Upper lobe of left lung (tissue), 6 donors: ENCODE measurements around the gene KRTAP5-3. TPM values are rescaled to one million over a fixed set of nuclear protein-coding genes. Genes with fewer than 3 reads are reported as not detected.

Experiments
- ATAC-seq, 2 donors: fragments of 200-7000 bp; cut with Tn5 transposase; one replicate each; pipeline ENCODE4 v1.9.1; 2022; ENCODE audit warnings: mild to moderate bottlenecking in 2 of 2, moderate library complexity in 2 of 2; ENCODE audit not compliant: low FRiP score in 2 of 2
- DNase-seq, 2 donors: peaks; one replicate each; pipeline ENCODE4 v3.0.0-alpha.2; 2019 to 2020
- H3K27ac ChIP-seq, 4 donors: fragments of 200-600 bp; sonication (generic); one replicate each; pipeline ENCODE4 v1.5.1; 2016 to 2019
- H3K27me3 ChIP-seq, 4 donors: fragments of 200-600 bp; sonication (generic); one replicate each; pipeline ENCODE4 v1.5.1; 2017 to 2019
- H3K36me3 ChIP-seq, 4 donors: fragments of 200-600 bp; sonication (generic); one replicate each; pipeline ENCODE4 v1.5.1; 2016 to 2019
- H3K4me1 ChIP-seq, 4 donors: fragments of 200-600 bp; sonication (generic); one replicate each; pipeline ENCODE4 v1.5.1; 2018 to 2019
- H3K4me3 ChIP-seq, 4 donors: fragments of 200-600 bp; sonication (generic); one replicate each; pipeline ENCODE4 v1.5.1; 2017 to 2019; ENCODE audit warnings: mild to moderate bottlenecking in 2 of 4, moderate library complexity in 1 of 4
- H3K9me3 ChIP-seq, 4 donors: fragments of 200-600 bp; sonication (generic); one replicate each; pipeline ENCODE4 v1.5.1; 2018 to 2019
- CTCF ChIP-seq, 6 experiments: fragments of 450-650 bp in 4 of 6; fragments of 200-600 bp in 2 of 6; sonication (generic) in 2 of 6; IDR thresholded peaks; one replicate each; pipeline ENCODE4 v1.5.1; 2016 to 2019; ENCODE audit warnings: antibody characterized with exemption in 6 of 6
- EP300 ChIP-seq, 4 donors: sonication (generic); formaldehyde crosslinking; IDR thresholded peaks; one replicate each; pipeline ENCODE4 v1.5.1; 2017; ENCODE audit warnings: antibody characterized with exemption in 4 of 4, control low read depth in 2 of 4
- POLR2A ChIP-seq, 4 donors: fragments of 450-650 bp; IDR thresholded peaks; one replicate each; pipeline ENCODE4 v1.5.1; 2016 to 2017; ENCODE audit warnings: antibody characterized with exemption in 4 of 4, mild to moderate bottlenecking in 2 of 4
- POLR2AphosphoS5 ChIP-seq, 2 donors: sonication (generic); formaldehyde crosslinking; IDR thresholded peaks; one replicate each; pipeline ENCODE4 v1.5.1; 2017; ENCODE audit warnings: antibody characterized with exemption in 2 of 2
- WGBS, 2 donors: methylation state at CpG; one replicate each; pipeline ENCODE4 v1.1.5; 2017 to 2018; 5-methylcytosine and 5-hydroxymethylcytosine counted together
- total RNA-seq, 6 donors: library from RNA; depleted of rRNA in 4 of 6; stranded (reverse); fragments of >200 nt in 4 of 6; gene quantifications; one replicate each; pipeline versions ENCODE4 v1.1.0 to v1.2.1, GENCODE V29; 2016 to 2021
- donor health status: DM: no; HTN: no; CAD: no; lungs with moderate emphysema.
- donor health status: DM: no; HTN: yes; CAD: no; lungs with severe emphysema.

Gene KRTAP5-3
- total RNA-seq, 6 donors from 2014 or later, result not detected

DNA sequence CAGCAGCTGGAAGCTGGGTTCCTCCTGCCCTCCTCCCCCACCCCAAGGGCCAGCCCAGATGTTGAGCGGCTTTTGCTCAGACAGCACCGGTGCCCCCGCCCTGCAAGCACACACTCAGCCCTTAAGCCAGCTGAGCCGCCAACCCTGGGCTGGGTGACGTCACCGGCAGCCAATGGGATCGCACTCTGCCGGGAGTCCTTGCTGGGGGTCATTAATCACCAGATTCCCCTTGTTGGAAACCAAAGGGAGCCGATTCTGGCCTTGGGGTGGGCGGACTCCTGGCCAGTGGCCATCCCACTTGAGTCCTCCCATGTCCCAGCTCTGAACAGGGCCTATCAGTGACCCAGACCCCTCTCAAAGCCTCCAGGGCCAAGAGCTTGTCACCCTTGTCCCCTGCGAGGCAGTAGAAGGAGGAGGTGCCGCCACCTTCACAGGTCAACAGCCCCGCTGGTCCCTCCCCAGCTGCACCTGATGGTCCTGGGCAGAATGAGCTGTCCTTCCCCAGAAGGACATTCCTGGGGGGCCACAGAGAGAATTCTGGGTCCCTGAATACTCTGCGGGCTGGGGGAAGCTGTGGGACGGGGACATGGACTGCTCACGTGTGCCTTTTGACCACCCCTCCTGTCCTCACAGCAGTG lies 43.6 kb downstream of the KRTAP5-3 start:
- ATAC-seq (peak in 1 of 2 donors; percentile 78), DNase-seq (peak in 1 of 2 donors; percentile 87)
- peaks cover 0 to 50% (median 12%) of the 10 kb centered on the region in 4 donors for H3K36me3 ChIP-seq
- peaks cover 5 to 21% (median 9%) of the 10 kb centered on the region in 4 donors for H3K4me1 ChIP-seq
- no peaks in the 10 kb centered on the region for H3K27me3 ChIP-seq
- no peak overlapping the region for H3K4me3 ChIP-seq
- TF ChIP-seq EP300 (IDR thresholded peaks at IDR 0.05), result no peak
- TF ChIP-seq POLR2A (IDR thresholded peaks at IDR 0.05), result no peak
- no peak for TF ChIP-seq POLR2AphosphoS5 (IDR thresholded peaks at IDR 0.05)
- no peak for TF ChIP-seq CTCF (IDR thresholded peaks at IDR 0.05)
- no peak overlapping the region for H3K27ac ChIP-seq
- WGBS, 2 donors, result 56 to 100% methylated on average over 1 to 16 of the region's 16 CpGs
- H3K9me3 ChIP-seq, result no peaks in the 10 kb centered on the region

DNA sequence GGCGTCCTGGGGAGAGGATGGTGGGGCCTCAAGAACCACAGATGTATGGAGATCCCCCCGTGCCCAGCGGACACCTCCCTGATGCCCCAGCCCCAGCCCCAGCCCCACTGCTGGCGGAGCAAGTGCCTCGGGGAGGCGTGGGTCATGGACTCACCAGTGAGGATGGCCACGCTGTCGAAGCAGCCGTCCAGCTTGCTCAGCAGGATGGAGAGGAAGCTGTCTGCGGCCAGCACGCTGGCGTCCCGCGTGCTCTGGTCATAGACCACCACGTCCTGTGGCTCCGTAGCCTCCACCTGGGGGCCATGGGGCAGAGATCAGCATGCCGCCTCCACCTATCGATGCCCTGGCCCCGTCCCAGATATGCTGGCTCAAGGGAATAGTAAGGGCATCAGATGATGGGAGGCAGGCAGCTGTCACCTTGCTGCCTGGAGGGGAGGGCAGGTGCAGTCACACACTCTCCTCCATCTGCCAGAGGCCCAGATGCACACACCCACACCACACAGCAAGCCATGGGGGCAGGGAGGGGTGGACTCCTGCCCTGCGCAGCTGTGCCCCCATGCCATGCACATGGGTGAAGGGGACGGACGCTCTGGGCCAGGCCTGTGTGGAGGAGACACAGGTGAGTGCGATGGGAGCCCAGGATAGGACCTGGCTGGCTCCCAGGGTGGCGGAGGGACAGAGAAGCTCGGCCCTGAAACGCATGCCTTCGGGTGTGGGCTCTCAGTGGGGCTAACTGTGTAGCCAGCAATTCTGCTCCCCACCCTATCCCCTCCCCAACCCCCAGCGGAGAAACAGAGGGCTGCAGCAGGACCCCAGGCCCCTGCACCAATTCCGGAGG lies 44.3 kb downstream of the KRTAP5-3 start:
- Histone ChIP-seq H3K27ac (no peak overlapping the region), H3K9me3 (no peaks in the 10 kb centered on the region), H3K27me3 (no peaks in the 10 kb centered on the region), H3K36me3 (peaks cover 0 to 50% (median 12%) of the 10 kb centered on the region in 4 donors), H3K4me1 (peaks cover 9 to 22% (median 16%) of the 10 kb centered on the region in 4 donors), H3K4me3 (no peak overlapping the region)
- ATAC-seq (no peak), DNase-seq (peak in 1 of 2 donors; percentile 67)
- WGBS, 2 donors, result 81 to 90% methylated on average over 11 to 28 of the region's 29 CpGs
- TF ChIP-seq EP300 (IDR thresholded peaks at IDR 0.05) (no peak), CTCF (IDR thresholded peaks at IDR 0.05) (no peak), POLR2AphosphoS5 (IDR thresholded peaks at IDR 0.05) (no peak), POLR2A (IDR thresholded peaks at IDR 0.05) (no peak)

GRCh38 chr11:1563149-1563638 lies 45.1 kb downstream of the KRTAP5-3 start:
- Histone ChIP-seq H3K36me3 (peaks cover 0 to 50% (median 12%) of the 10 kb centered on the region in 4 donors), H3K9me3 (no peaks in the 10 kb centered on the region), H3K27ac (no peak overlapping the region), H3K27me3 (no peaks in the 10 kb centered on the region), H3K4me3 (no peak overlapping the region), H3K4me1 (peaks cover 16 to 26% (median 21%) of the 10 kb centered on the region in 4 donors)
- DNase-seq, result peak in 1 of 2 donors; percentile 49
- 82 to 83% methylated on average over 4 to 12 of the region's 12 CpGs for WGBS, 2 donors
- TF ChIP-seq POLR2AphosphoS5 (IDR thresholded peaks at IDR 0.05) (no peak), CTCF (IDR thresholded peaks at IDR 0.05) (no peak), EP300 (IDR thresholded peaks at IDR 0.05) (no peak), POLR2A (IDR thresholded peaks at IDR 0.05) (no peak)
- no peak for ATAC-seq

- TF ChIP-seq POLR2AphosphoS5 (IDR thresholded peaks at IDR 0.05), result no peak
- TF ChIP-seq CTCF (IDR thresholded peaks at IDR 0.05), result no peak
- no peak for TF ChIP-seq POLR2A (IDR thresholded peaks at IDR 0.05)
- no peak for TF ChIP-seq EP300 (IDR thresholded peaks at IDR 0.05)
- H3K27ac ChIP-seq, result no peak overlapping the region
- no peak for ATAC-seq
- peaks cover 0 to 52% (median 14%) of the 10 kb centered on the region in 4 donors for H3K36me3 ChIP-seq
- DNase-seq, result peak in 1 of 2 donors; percentile 54
- WGBS, 2 donors, result 94% methylated on average over 8 to 14 of the region's 14 CpGs
- no peaks in the 10 kb centered on the region for H3K27me3 ChIP-seq
- peaks cover 20 to 32% (median 27%) of the 10 kb centered on the region in 4 donors for H3K4me1 ChIP-seq
- no peak overlapping the region for H3K4me3 ChIP-seq
- no peaks in the 10 kb centered on the region for H3K9me3 ChIP-seq
These were observed 45.7 kb downstream of the KRTAP5-3 start for GRCh38 chr11:1562469-1563148.
